GM12878 (cell line): Measurements from ENCODE around the gene FRYL. TPM values are rescaled to one million over a fixed set of nuclear protein-coding genes. Genes with fewer than 3 reads are reported as not detected.

Experiments
- BACH1 ChIP-seq: fragments of 450-650 bp; IDR thresholded peaks from 2 replicates; pipeline ENCODE4 v1.6.1; 2017; ENCODE audit warnings: mild to moderate bottlenecking, borderline replicate concordance
- CEBPZ ChIP-seq: fragments of 150-350 bp; IDR thresholded peaks from 2 replicates; pipeline ENCODE4 v1.6.1; 2016; ENCODE audit warnings: low read depth, low read length
- EED ChIP-seq: sonication (generic); IDR thresholded peaks from 2 replicates; pipeline ENCODE4 v1.6.1; 2016; ENCODE audit warnings: antibody characterized with exemption, low read depth
- ESRRA ChIP-seq: IDR thresholded peaks from 2 replicates; pipeline ENCODE4 v1.6.1; 2012; ENCODE audit warnings: mild to moderate bottlenecking, low read length, improper control_type of control experiment
- ETV6 ChIP-seq, 2 experiments: fragments of 450-650 bp in 1 of 2; IDR thresholded peaks in 1 of 2; conservative IDR thresholded peaks in 1 of 2; 2 replicates each; pipeline ENCODE4 v1.6.1; 2014; ENCODE audit warnings: antibody characterized with exemption in 1 of 2, borderline replicate concordance in 1 of 2, low read depth in 1 of 2, mild to moderate bottlenecking in 1 of 2, moderate library complexity in 1 of 2
- FOS ChIP-seq: IDR thresholded peaks from 3 replicates; pipeline ENCODE4 v1.6.1; 2011; ENCODE audit warnings: borderline replicate concordance; ENCODE audit not compliant: insufficient read length; ENCODE audit errors: extremely low read depth
- GATAD2B ChIP-seq: fragments of 450-650 bp; conservative IDR thresholded peaks from 2 replicates; pipeline ENCODE4 v1.6.1; 2017; ENCODE audit warnings: low read depth, mild to moderate bottlenecking, moderate library complexity
- HDAC2 ChIP-seq: fragments of 200-600 bp; sonication (generic); IDR thresholded peaks from 2 replicates; pipeline ENCODE4 v1.6.1; 2017
- IKZF1 ChIP-seq: fragments of 450-650 bp; conservative IDR thresholded peaks from 2 replicates; pipeline ENCODE4 v1.6.1; 2017; ENCODE audit warnings: antibody characterized with exemption, mild to moderate bottlenecking
- IRF4 ChIP-seq: IDR thresholded peaks from 2 replicates; pipeline ENCODE4 v1.6.1; 2011; ENCODE audit warnings: low read depth, low read length
- JUND ChIP-seq: IDR thresholded peaks from 2 replicates; pipeline ENCODE4 v1.6.1; 2012; ENCODE audit warnings: low read depth, mild to moderate bottlenecking, low read length, improper control_type of control experiment, moderate library complexity
- KDM1A ChIP-seq: fragments of 200-600 bp; sonication (generic); IDR thresholded peaks from 2 replicates; pipeline ENCODE4 v1.6.1; 2016; ENCODE audit warnings: borderline replicate concordance
- MEF2A ChIP-seq: IDR thresholded peaks from 2 replicates; pipeline ENCODE4 v1.6.1; 2011; ENCODE audit warnings: low read depth, mild to moderate bottlenecking, low read length, moderate library complexity; ENCODE audit not compliant: insufficient read depth
- PML ChIP-seq: IDR thresholded peaks from 2 replicates; pipeline ENCODE4 v1.6.1; 2012; ENCODE audit warnings: low read length, inconsistent platforms
- POLR2A ChIP-seq: IDR thresholded peaks from 2 replicates; pipeline ENCODE4 v1.6.1; 2011; ENCODE audit warnings: low read depth, mild to moderate bottlenecking, low read length
- POU2F2 ChIP-seq: IDR thresholded peaks from 3 replicates; pipeline ENCODE4 v1.6.1; 2011; ENCODE audit warnings: low read depth, mild to moderate bottlenecking, low read length, borderline replicate concordance
- RAD21 ChIP-seq: IDR thresholded peaks from 2 replicates; pipeline ENCODE4 v1.6.1; 2011; ENCODE audit warnings: mild to moderate bottlenecking, low read depth, low read length, moderate library complexity; ENCODE audit not compliant: insufficient read depth
- RELA ChIP-seq: fragments of 450-650 bp; IDR thresholded peaks from 2 replicates; pipeline ENCODE4 v1.8.0; 2014; ENCODE audit warnings: borderline replicate concordance; ENCODE audit not compliant: partially characterized antibody
- RUNX3 ChIP-seq: IDR thresholded peaks from 2 replicates; pipeline ENCODE4 v1.6.1; 2012; ENCODE audit warnings: low read length, inconsistent platforms
- SIX5 ChIP-seq: IDR thresholded peaks from 2 replicates; pipeline ENCODE4 v1.6.1; 2011; ENCODE audit warnings: mild to moderate bottlenecking, low read depth, low read length, moderate library complexity; ENCODE audit not compliant: severe bottlenecking
- SKIL ChIP-seq: fragments of 450-650 bp; IDR thresholded peaks from 2 replicates; pipeline ENCODE4 v1.6.1; 2017; ENCODE audit warnings: mild to moderate bottlenecking, low read depth, inconsistent platforms; ENCODE audit not compliant: poor library complexity, severe bottlenecking
- SMAD1 ChIP-seq: fragments of 450-650 bp; IDR thresholded peaks from 2 replicates; pipeline ENCODE4 v1.6.1; 2018; ENCODE audit warnings: mild to moderate bottlenecking, low read depth; ENCODE audit not compliant: partially characterized antibody
- SREBF2 ChIP-seq: IDR thresholded peaks from 2 replicates; pipeline ENCODE4 v1.6.1; 2012; ENCODE audit warnings: mild to moderate bottlenecking, low read length
- TARDBP ChIP-seq: IDR thresholded peaks from 2 replicates; pipeline ENCODE4 v1.6.1; 2016; ENCODE audit warnings: borderline replicate concordance
- ZBTB4 ChIP-seq: fragments of 450-650 bp; formaldehyde crosslinking; IDR thresholded peaks from 2 replicates; pipeline ENCODE4 v1.4.0; 2022; ENCODE audit warnings: mild to moderate bottlenecking, moderate library complexity
- ZNF274 ChIP-seq: IDR thresholded peaks from one replicate; pipeline ENCODE4 v1.8.0; 2011; ENCODE audit not compliant: insufficient read length, insufficient read depth
- polyA plus RNA-seq, 11 experiments: library from polyadenylated mRNA; depleted of rRNA in 4 of 11; unstranded in 6 of 11; stranded (reverse) in 5 of 11; fragments of >200 nt; fragmentation: Nextera tagmentation in 4 of 11; fragmentation: Illumina TruSeq in 1 of 11; extraction: Ambion mirVana in 4 of 11; extraction: Trizol in 1 of 11; gene quantifications; 1 replicate in 1 of 11; 2 replicates in 10 of 11; pipeline versions ENCODE4 v1.2.1 to v1.2.3, GENCODE V29; 2011 to 2016; ENCODE audit warnings: inconsistent platforms in 2 of 11, missing spikeins in 2 of 11, low read depth in 1 of 11
- total RNA-seq, 4 experiments: library from RNA; depleted of rRNA in 3 of 4; stranded (reverse); fragments of >200 nt in 3 of 4; fragmentation: Illumina TruSeq in 1 of 4; extraction: Trizol in 1 of 4; gene quantifications; 2 replicates each; pipeline versions ENCODE4 v1.2.1 to v1.2.3, GENCODE V29; 2013 to 2021

Gene FRYL
- total and polyA plus RNA-seq, 10 of the 15 experiments (the other 5 are each of a cell fraction or from before 2014, with no cell fraction given) = 10.3 to 50.6 (median 28.7) TPM

- TF ChIP-seq ETV6 (conservative IDR thresholded peaks at IDR 0.05 in 1 of 2, IDR thresholded peaks at IDR 0.05 in 1 of 2; ENCODE audit: borderline replicate concordance in 1 of 2, low read depth in 1 of 2) (no peak), SREBF2 (no peak), KDM1A (no peak), EED (no peak), RUNX3 (no peak), SKIL (no peak), GATAD2B (no peak), SMAD1 (no peak), BACH1 (no peak), RAD21 (no peak), PML (no peak; the same call in 1 of the 2 replicates), ESRRA (no peak), RELA (no peak), TARDBP (no peak), FOS (no peak), ZBTB4 (CRISPR knock-in tag) (no peak), POLR2A (no peak), SIX5 (no peak), ZNF274 (no peak), IRF4 (no peak), JUND (no peak), IKZF1 (peak; percentile 33; the same call in 1 of the 2 replicates), CEBPZ (no peak), HDAC2 (no peak), MEF2A (no peak), POU2F2 (0 out of 3 replicates have a peak, but pooled peaks have one; percentile 3)
Measured at GRCh38 chr4:48780865-48781214, 761 bp upstream of the FRYL start (continued).
